ENCODE data around the gene CTSK.
A peak's percentile ranks its signal among the peaks of the same experiment; 100 is the strongest.

The CTSK gene

GRCh38 chr1:150791585-150791984 is 16.5 kb downstream of the CTSK start:
- Histone ChIP-seq H3K9me3 (ENCODE audit: control insufficient read depth, insufficient read depth, low read depth, low read length) (no peaks in the 10 kb centered on the region), H3K4me3 (ENCODE audit: low read depth, low read length) (no peak overlapping the region), H3K36me3 (ENCODE audit: control insufficient read depth in 2 of 2, insufficient read depth in 1 of 2, low read length in 2 of 2) (peaks cover 0 to 4% of the 10 kb centered on the region in 2 experiments; a peak in 1 of 3 replicates), H3K4me1 (ENCODE audit: control insufficient read depth, insufficient read depth, low read length) (no peaks in the 10 kb centered on the region), H3K27ac (ENCODE audit: extremely low read depth, low read depth, low read length) (no peak overlapping the region)
- ChIA-PET POLR2A (no interaction called here), CTCF (no interaction called here)
- TF ChIP-seq ZNF157 (tag by site-specific recombination; IDR thresholded peaks at IDR 0.05) (no peak), PRDM10 (tag by site-specific recombination; IDR thresholded peaks at IDR 0.05) (peak; percentile 34; the same call in 1 of the 2 replicates)

- CTCF ChIA-PET: interaction anchor here (0.7 kb wide), 1 partner anchor 259 kb away, joined by 3 read pairs; no protein-coding TSS in a partner anchor
- H3K36me3 ChIP-seq (ENCODE audit: control insufficient read depth in 2 of 2, insufficient read depth in 1 of 2, low read length in 2 of 2): no peaks in the 10 kb centered on the region
These were observed 18.7 kb downstream of the CTSK start for GRCh38 chr1:150789396-150789795.

GRCh38 chr1:150788946-150789345 is 19.1 kb downstream of the CTSK start:
- CTCF ChIA-PET: interaction anchor here (0.7 kb wide), 2 partner anchors 213 to 258 kb away, joined by 3 to 4 read pairs; no protein-coding TSS in a partner anchor
- TF ChIP-seq ZNF610 (tag by site-specific recombination; IDR thresholded peaks at IDR 0.05; ENCODE audit: borderline replicate concordance) (no peak), ZFP37 (tag by site-specific recombination; IDR thresholded peaks at IDR 0.05) (no peak), ZNF214 (tag by site-specific recombination; IDR thresholded peaks at IDR 0.05; ENCODE audit: borderline replicate concordance) (no peak), ZNF513 (tag by site-specific recombination; IDR thresholded peaks at IDR 0.05) (no peak), ZBTB7A (tag by site-specific recombination; IDR thresholded peaks at IDR 0.05; ENCODE audit: low read depth) (no peak)
- POLR2A ChIA-PET: no interaction called here

More at GRCh38 chr1:150789396-150789795, 18.7 kb downstream of the CTSK start:
- Histone ChIP-seq H3K4me3 (ENCODE audit: low read depth, low read length) (no peak overlapping the region), H3K9me3 (ENCODE audit: control insufficient read depth, insufficient read depth, low read depth, low read length) (no peaks in the 10 kb centered on the region), H3K4me1 (ENCODE audit: control insufficient read depth, insufficient read depth, low read length) (no peaks in the 10 kb centered on the region), H3K27ac (ENCODE audit: extremely low read depth, low read depth, low read length) (no peak overlapping the region)
- TF ChIP-seq REPIN1 (tag by site-specific recombination; IDR thresholded peaks at IDR 0.05; ENCODE audit: low read depth): no peak
- TF ChIP-seq ZNF132 (tag by site-specific recombination; IDR thresholded peaks at IDR 0.05; ENCODE audit: borderline replicate concordance): no peak
- no peak for TF ChIP-seq HOXD13 (CRISPR knock-in tag; IDR thresholded peaks at IDR 0.05; ENCODE audit: borderline replicate concordance)
- no peak for TF ChIP-seq INSM2 (tag by site-specific recombination; IDR thresholded peaks at IDR 0.05)
- TF ChIP-seq GLI2 (tag by site-specific recombination; IDR thresholded peaks at IDR 0.05; ENCODE audit: borderline replicate concordance, low read depth): no peak
- no peak for TF ChIP-seq GLI4 (tag by site-specific recombination; IDR thresholded peaks at IDR 0.05)
- TF ChIP-seq ZNF561 (tag by site-specific recombination; IDR thresholded peaks at IDR 0.05; ENCODE audit: borderline replicate concordance): no peak
- TF ChIP-seq YY1 (tag by site-specific recombination; IDR thresholded peaks at IDR 0.05): no peak
- no peak for TF ChIP-seq ZNF18 (tag by site-specific recombination; IDR thresholded peaks at IDR 0.05)
- TF ChIP-seq ZBTB26 (tag by site-specific recombination; optimal IDR thresholded peaks at IDR 0.05): no peak
- POLR2A ChIA-PET: no interaction called here

More at GRCh38 chr1:150788946-150789345, 19.1 kb downstream of the CTSK start:
- Histone ChIP-seq H3K4me3 (ENCODE audit: low read depth, low read length) (no peak overlapping the region), H3K4me1 (ENCODE audit: control insufficient read depth, insufficient read depth, low read length) (no peaks in the 10 kb centered on the region), H3K27ac (ENCODE audit: extremely low read depth, low read depth, low read length) (no peak overlapping the region), H3K9me3 (ENCODE audit: control insufficient read depth, insufficient read depth, low read depth, low read length) (no peaks in the 10 kb centered on the region), H3K36me3 (ENCODE audit: control insufficient read depth in 2 of 2, insufficient read depth in 1 of 2, low read length in 2 of 2) (no peaks in the 10 kb centered on the region)

All from HEK293 (cell line).